Measurements from ENCODE around the gene PTPRN2. TPM values are rescaled to one million over a fixed set of nuclear protein-coding genes. Genes with fewer than 3 reads are reported as not detected.

The PTPRN2 gene
- total and polyA plus RNA-seq, 8 donors, result 4.9 to 136 (median 46.8) TPM

GRCh38 chr7:158549176-158549615, 38.4 kb downstream of the PTPRN2 start:
- no peaks in the 10 kb centered on the region for H3K36me3 ChIP-seq
- WGBS, 5 donors, result 32 to 53% (median 50%) methylated on average over 14 to 22 of the region's 22 CpGs
- intact Hi-C loops (cut with DNase I; ENCODE audit: low total_unique reads), result no loop called here
- no peak overlapping the region for H3K27ac ChIP-seq
- DNase-seq, result no peak
- TF ChIP-seq POLR2A (IDR thresholded peaks at IDR 0.05) (no peak), EP300 (IDR thresholded peaks at IDR 0.05) (no peak), POLR2AphosphoS5 (IDR thresholded peaks at IDR 0.05) (no peak), CTCF (IDR thresholded peaks at IDR 0.05) (no peak)
- H3K4me1 ChIP-seq, result peaks cover 0 to 18% (median 9%) of the 10 kb centered on the region in 4 donors
- H3K9me3 ChIP-seq, result no peaks in the 10 kb centered on the region
- H3K27me3 ChIP-seq, result peaks cover 0 to 5% (median 0%) of the 10 kb centered on the region in 3 donors
- peak overlapping the region in 2 of 4 donors; percentile 26 to 32 for H3K4me3 ChIP-seq

GRCh38 chr7:158548726-158549125, 38.9 kb downstream of the PTPRN2 start:
- no peaks in the 10 kb centered on the region for H3K36me3 ChIP-seq
- TF ChIP-seq CTCF (IDR thresholded peaks at IDR 0.05) (no peak), POLR2AphosphoS5 (IDR thresholded peaks at IDR 0.05) (no peak), EP300 (IDR thresholded peaks at IDR 0.05) (no peak), POLR2A (IDR thresholded peaks at IDR 0.05) (no peak)
- H3K4me3 ChIP-seq, result no peak overlapping the region
- intact Hi-C loops (cut with DNase I; ENCODE audit: low total_unique reads), result no loop called here
- H3K27me3 ChIP-seq, result peaks cover 0 to 5% (median 0%) of the 10 kb centered on the region in 3 donors
- H3K9me3 ChIP-seq, result no peaks in the 10 kb centered on the region
- 85 to 92% (median 91%) methylated on average over 10 to 14 of the region's 14 CpGs for WGBS, 5 donors
- H3K27ac ChIP-seq, result no peak overlapping the region
- peaks cover 0 to 18% (median 9%) of the 10 kb centered on the region in 4 donors for H3K4me1 ChIP-seq
- no peak for DNase-seq

- WGBS, 5 donors, result 76 to 92% (median 89%) methylated on average over 8 to 9 of the region's 9 CpGs
- intact Hi-C loops (cut with DNase I; ENCODE audit: low total_unique reads), result no loop called here
- Histone ChIP-seq H3K27me3 (peaks cover 0 to 5% (median 0%) of the 10 kb centered on the region in 3 donors), H3K4me3 (no peak overlapping the region), H3K27ac (no peak overlapping the region), H3K4me1 (peaks cover 0 to 18% (median 9%) of the 10 kb centered on the region in 4 donors), H3K36me3 (no peaks in the 10 kb centered on the region), H3K9me3 (no peaks in the 10 kb centered on the region)
- no peak for DNase-seq
- TF ChIP-seq POLR2A (IDR thresholded peaks at IDR 0.05), result no peak
- TF ChIP-seq CTCF (IDR thresholded peaks at IDR 0.05), result no peak
- no peak for TF ChIP-seq POLR2AphosphoS5 (IDR thresholded peaks at IDR 0.05)
These were observed 39.8 kb downstream of the PTPRN2 start for GRCh38 chr7:158547817-158548216.

DNA sequence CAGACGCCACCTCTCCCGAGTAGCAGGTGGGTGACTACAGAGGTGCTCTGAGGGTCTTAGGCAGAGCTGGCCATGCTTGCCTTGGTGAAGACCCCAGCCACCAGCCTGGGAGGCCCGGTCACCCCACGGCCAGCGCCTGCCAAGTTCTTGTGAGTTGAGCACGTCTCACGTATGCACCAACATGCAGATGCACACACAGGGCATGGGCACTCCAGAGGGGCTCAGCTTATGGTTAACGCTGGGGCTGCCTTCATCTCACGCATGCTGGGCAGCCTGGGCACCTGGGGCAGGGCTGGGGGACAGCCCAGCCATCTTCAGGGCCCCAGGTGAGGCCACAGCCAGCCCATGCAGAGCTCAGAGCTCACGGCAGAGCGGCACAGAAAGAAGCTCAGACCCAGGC, 41.0 kb downstream of the PTPRN2 start:
- intact Hi-C loops (cut with DNase I; ENCODE audit: low total_unique reads), result no loop called here
- no peak for TF ChIP-seq POLR2AphosphoS5 (IDR thresholded peaks at IDR 0.05)
- TF ChIP-seq EP300 (IDR thresholded peaks at IDR 0.05), result no peak
- no peak for TF ChIP-seq POLR2A (IDR thresholded peaks at IDR 0.05)
- TF ChIP-seq CTCF (IDR thresholded peaks at IDR 0.05), result no peak
- no peaks in the 10 kb centered on the region for H3K36me3 ChIP-seq
- H3K4me3 ChIP-seq, result no peak overlapping the region
- H3K9me3 ChIP-seq, result no peaks in the 10 kb centered on the region
- H3K27ac ChIP-seq, result no peak overlapping the region
- 89 to 97% (median 92%) methylated on average over 6 to 11 of the region's 11 CpGs for WGBS, 5 donors
- H3K27me3 ChIP-seq, result peaks cover 0 to 5% (median 0%) of the 10 kb centered on the region in 3 donors
- H3K4me1 ChIP-seq, result peaks cover 0 to 18% (median 9%) of the 10 kb centered on the region in 4 donors
- DNase-seq, result no peak
